NT2/D1 (cell line): ENCODE measurements around the gene ZNF718.
"Not testable (repeated sequence)": the region's sequence is repeated elsewhere in the genome, so short reads cannot be mapped to it uniquely, and the experiment has no call there.

ENCODE experiments used
- SUZ12 ChIP-seq: IDR thresholded peaks from 2 replicates; pipeline ENCODE4 v1.6.1; 2011; ENCODE audit not compliant: insufficient read length, insufficient read depth; ENCODE audit errors: extremely low read depth
- YY1 ChIP-seq: IDR thresholded peaks from 2 replicates; pipeline ENCODE4 v1.6.1; 2011; ENCODE audit not compliant: insufficient read length, insufficient read depth
- ZNF274 ChIP-seq: IDR thresholded peaks from 2 replicates; pipeline ENCODE4 v1.6.1; 2011; ENCODE audit warnings: mild to moderate bottlenecking, low read depth, low read length

GRCh38 chr4:171318-171717, 47.0 kb downstream of the ZNF718 start:
- TF ChIP-seq YY1, ZNF274, SUZ12: not testable (repeated sequence)
